Stimulated activated CD4-positive, alpha-beta T cell treated with anti-CD3 and anti-CD28 coated beads, Interleukin-2, amount 100 ng/mL, for 4 hours (primary cell): ENCODE results near the gene C2CD3.
"Not testable (repeated sequence)": the region's sequence is repeated elsewhere in the genome, so short reads cannot be mapped to it uniquely, and the experiment has no call there.

ENCODE experiments used
- DNase-seq: peaks from one replicate; pipeline ENCODE4 v3.0.0-alpha.2; 2020; ENCODE audit warnings: low read depth

The C2CD3 gene

DNA sequence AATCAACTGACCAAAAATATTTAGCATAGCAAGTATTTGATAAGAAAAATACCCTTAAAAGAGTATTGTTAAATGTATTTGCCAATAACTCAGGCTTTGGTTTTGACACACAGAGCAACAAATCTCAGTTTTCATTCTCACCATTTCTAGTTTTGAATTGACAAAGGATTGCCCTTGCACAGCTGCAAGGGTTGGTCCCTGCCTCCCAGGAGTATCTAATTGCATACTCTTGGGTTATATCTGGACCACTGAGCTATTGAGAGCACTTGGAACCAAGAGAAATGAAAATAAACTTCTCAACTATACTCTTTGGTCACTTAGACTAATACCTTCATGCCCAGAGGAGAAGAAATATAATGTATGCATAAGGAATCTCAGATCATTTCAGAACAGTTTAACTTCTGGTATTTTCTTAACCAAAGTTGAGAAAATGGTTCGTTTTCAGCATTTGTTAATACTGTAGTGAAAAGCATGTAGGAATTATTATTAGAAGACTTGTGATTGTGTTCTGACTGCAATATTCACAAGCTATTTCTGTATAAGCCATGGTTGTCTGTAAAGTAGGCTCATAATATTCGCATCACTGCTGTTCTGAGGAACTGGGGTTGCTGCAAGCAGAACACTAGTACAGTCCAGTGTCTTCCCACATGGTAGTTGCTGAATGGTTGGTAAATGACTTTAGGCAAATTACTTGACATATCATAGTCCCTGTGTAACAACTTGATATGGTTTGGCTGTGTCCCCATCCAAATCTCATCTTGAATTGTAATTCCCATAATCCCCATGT, 7.9 kb downstream of the C2CD3 start:
- DNase-seq, result no peak

DNA sequence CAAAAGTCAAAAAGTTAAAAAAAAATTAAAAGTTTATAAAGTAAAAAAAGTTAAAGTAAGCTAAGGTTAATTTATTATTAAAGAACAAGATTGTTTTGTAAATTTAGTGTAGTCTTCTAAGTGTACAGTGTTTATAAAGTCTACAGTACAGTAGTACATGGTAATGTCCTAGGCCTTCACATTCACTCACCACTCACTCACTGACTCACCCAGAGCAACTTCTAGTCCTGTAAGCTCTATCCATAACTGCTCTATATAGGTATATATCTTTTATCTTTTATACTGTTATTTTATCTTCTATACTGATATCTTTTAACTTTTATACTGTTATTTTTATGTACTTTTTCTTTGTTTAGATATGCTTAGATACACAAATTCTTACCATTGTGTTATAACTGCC, 11.2 kb downstream of the C2CD3 start:
- DNase-seq, result no peak

DNA sequence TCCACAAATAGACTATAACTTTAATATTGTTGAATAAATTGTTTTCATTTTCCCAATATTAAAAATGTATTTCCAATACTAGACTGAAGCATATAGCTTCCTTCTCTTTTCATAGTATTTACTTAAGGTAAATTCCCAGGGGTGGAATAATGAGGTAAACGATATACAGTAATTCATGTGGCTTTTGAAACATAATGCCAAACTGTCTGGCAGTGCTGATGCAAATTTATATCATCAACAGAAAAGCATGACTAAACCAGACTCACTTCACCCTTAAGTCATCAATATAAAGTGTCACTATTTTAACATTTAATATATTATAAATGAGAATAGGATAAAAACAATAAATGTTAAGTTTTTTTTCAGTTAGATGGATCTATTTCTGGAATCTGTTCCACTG, 13.6 kb downstream of the C2CD3 start:
- no peak for DNase-seq

DNA sequence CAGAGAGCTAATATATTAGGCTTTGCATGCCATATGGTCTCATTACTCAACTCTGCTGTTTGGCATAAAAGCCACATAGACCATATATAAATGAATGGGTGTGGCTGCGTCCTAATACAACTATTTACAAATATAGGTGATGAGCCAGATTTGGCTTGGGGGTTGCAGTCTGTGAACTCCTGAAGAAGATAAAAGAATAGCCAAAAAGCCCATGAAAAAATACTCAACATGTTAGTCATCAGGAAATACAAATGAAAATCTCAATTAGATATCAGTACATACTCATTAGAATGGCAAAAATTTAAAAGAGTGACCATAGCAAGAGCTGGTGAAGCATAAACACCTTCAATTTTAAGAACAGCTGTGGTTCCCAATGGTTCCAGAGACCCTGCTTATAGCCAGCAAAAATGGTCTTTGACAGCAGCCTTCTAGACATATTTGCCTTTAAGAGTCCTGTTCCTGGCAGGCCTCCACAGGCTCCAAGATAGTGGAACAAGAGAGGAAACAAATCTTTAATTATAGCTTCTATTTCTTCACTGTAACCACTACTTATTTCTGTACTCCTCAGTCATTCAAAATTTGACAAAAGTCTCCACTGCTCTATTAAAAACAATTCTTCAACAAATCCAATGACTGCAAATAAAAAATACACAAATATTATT, 16.1 kb downstream of the C2CD3 start:
- DNase-seq, result no peak

DNA sequence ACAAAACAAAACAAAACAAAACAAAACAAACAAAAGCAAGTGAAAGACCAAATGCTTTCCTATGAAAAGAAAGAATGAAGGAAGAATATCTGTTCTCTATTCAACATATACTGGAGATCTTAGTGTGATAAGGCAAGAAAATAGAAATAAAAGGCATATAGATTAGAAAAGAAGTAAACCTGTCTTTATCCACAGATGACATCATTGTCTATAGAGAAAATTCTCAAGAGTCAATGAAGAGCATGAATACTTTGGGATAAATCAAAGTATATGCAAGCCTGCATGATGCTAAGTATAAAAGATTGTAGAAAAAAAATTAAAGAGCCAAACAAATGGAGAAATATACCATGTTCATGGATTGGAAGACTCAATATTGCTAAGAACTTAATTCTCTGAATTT, 17.6 kb downstream of the C2CD3 start:
- DNase-seq, result no peak

DNA sequence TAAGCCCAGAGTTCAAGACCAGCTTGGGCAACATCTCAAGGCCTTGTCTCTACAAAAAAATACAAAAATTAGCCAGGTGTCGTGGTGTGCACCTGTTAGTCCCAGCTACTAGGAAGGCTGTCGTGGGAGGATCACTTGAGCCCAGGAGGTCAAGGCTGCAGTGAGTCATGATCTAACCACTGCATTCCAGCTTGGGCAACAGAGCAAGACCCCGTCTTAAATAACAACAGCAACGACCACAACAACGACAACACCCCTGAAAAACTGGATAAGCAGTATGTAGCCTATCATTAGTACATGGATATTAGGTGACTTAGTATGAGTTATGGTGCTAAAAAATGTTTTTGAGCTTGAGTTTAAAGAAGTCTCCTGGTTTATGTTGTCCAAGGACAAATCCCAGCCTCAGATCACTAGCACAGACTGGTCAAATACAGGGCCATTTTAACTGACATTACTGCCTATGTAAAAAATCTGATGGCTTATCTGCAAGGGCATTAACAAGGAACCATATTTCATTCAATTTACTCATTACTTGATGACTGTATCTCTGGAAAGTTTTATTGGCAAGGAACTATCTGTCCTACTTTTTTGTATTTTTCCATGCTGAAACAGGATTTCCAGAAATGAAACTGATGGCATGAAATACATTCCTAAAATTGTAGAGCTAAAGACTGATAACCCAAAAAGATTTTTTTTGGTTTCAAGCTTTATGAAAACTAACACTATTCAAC, 23.4 kb downstream of the C2CD3 start:
- DNase-seq, result no peak

DNA sequence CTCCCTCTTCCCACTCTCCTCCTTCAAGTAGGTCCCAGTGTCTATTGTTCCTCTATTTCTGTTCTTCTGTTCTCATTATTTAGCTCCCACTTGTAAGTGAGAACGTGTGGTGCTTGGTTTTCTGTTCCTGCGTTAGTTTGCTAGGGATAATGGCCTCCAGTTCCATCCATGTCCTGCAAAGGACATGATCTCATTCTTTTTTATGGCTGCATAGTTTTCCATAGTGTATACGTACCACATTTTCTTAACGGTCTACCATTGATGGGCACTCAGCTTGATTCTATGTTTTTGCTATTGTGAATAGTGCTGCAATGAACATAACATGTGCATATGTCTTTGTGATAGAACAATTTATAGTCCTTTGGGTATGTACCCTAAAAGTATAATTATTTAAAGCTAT, 26.2 kb downstream of the C2CD3 start:
- no peak for DNase-seq

DNA sequence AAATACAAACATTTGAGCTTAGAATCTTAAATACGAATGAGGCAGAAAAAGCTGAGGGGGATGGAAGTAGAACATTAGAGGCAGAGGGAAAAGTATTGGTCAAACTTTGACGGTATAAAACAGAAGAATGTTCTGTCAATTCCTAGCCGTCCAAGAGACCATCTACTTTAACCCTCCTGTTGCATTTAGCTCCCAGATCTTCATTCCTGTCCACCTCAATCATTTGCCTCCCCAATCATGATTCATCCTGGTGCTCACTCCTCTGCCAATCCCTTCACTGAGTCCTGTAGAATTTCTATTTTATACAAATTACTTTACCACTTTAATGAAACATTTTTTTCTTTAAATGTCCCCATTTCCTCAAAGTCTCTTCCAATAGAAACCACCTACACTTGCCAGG, 28.2 kb downstream of the C2CD3 start:
- DNase-seq, result no peak

DNA sequence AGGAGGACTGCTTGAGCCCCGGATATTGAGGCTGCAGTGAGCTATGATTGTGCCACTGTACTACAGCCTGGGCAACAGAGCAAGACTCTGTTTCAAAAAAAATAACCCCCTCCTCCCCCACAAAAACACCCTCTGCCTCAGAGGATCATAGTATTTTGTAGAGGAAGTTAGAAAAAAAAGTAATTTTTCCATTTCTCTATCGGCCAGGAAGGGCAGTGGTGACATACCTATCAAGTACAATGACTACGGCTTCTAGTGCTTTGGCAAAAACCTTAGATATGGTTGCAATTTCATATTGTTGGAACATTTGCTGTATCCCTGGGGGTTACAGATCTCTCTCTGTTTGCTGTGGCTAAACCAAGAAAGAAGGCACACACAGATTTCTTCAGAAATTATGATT, 28.9 kb downstream of the C2CD3 start:
- DNase-seq, result no peak

DNA sequence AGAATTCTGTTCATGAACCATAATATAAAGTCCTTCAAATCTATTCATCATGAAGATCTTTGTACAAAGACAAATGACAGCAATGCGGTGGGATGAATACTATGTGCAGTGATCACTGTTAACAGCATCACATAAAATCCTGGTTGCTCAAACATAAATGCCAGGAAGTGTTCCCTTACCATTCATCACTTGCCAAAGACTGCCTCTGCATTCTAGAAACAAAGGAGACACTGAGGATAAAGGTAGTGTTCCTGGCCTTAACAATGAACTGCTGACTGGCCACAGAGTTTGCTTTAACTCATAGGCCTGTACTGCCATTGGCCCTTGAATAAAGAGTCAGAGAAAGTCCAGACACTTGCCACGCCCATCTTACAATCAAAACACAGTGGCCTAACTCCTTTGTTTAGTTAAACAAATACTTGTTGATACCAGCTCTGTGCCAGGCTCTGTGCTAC, 29.5 kb downstream of the C2CD3 start:
- DNase-seq, result no peak

DNA sequence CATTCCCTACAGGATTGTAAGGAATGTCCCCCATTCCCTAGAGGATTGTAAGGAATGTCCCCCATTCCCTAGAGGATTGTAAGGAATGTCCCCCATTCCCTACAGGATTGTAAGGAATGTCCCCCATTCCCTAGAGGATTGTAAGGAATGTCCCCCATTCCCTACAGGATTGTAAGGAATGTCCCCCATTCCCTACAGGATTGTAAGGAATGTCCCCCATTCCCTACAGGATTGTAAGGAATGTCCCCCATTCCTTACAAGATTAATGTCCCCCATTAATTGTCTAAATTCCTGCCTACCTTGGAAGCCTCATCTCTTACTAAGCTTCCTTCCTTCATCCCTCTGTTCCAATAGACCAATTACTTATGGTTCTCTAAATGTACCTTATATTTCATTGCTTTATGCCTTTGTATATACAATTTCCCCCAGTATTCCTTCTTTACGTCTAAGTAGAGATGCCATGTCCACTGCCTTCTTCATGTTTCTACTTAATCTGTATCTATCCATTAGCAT, 30.8 kb downstream of the C2CD3 start:
- not testable (repeated sequence) for DNase-seq

DNA sequence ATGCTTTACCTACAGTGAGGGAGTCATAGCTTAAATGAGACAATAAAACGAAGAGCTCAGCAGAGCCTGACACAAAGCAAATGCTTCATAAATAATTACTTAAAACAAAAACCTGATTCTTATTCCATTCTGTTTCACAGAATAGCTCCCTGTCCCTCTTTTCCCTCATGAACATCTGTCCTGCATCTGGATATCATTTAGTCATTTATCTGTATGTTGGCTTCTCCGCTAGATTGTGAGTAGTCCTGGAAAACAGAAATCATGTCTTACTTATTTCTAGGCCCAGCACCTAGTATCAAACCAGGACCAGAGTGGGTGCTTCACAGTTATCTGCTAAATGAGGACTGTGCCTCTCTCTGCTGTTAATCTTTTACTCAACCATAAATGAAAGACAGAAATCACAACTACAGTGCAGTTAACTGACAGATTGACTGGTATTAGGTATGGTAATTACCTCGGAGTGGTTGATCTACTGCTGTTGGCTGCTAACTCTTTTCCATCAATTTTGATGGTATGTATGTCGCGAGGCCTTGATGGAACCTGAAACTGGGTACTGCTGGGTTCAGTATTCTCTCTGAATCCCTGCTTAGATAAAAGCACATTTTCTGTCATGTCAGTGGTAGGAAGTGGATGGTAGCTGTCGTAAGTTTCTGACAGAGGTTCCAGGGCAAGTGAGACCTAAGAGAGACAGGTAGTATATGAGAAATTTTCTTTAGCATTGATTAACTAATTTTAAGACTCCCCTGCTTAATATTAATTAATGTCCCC, 31.5 kb downstream of the C2CD3 start:
- DNase-seq, result no peak

DNA sequence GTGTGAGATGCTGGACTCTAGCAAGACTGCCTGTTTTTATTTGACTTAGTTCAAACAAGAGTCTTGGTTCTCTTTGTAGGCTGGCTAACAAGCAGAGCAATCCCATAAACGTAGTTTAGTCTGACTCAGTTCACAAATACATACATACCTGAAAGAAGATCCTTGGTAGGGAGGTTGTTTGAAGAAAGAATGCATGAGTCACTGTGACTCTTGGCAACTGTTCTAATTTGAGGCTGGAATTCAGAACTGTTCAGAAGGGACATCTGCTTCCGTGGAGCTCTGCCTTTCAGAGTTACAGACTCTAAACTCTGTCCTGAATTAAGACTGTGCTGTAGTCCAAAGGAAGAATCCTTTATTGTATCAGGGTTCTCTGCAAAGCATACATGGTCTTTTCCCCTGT, 32.2 kb downstream of the C2CD3 start:
- no peak for DNase-seq

DNA sequence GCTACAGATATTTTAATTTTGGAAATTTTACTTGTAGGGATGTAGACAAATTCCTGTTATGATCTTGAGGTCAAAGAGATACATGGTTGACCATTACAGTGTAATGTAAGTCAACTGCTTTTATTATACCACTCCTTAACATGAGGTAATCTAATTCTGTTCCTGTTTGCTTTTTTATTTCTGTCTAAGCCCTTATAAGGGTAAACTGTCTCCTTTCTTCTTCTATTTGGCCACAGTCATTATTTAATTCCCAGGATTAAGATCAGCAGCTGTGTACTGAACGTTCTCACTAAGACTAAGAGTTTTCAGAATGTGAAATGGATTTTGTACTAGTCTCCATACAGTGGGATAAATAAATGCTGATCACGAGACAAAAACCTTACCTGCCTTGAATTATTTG, 32.8 kb downstream of the C2CD3 start:
- DNase-seq, result no peak

DNA sequence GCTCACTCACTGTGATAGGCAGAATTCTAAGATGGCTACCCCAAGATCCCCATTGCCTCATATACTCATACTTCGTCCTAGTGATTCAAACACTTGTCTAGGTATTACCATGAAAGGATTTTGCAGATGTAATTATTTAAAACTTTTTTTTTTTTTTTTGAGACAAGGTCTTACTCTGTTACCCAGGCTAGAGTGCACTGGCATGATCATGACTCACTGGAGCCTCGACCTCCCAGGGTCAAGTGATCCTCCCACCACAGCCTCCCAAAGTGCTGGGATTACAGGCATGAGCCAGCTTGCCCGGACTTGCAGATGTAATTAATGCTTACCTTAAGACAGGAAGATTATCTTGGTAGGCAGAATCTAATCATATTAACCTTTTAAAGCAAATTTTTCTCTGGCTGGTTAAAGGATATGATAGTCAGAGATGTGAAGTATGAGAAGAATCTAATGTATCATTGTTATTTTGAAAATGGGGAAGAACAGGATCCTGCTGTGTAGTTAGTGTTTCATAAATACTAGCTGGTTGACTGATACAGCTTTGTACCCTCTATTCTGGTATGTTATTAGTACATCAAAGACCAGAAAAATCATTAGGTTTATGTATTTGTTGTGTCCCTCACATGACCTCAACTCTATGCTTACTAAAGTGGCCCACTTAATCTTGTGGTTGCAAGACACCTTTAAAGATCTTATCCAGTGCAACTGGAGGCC, 35.5 kb downstream of the C2CD3 start:
- DNase-seq, result no peak

DNA sequence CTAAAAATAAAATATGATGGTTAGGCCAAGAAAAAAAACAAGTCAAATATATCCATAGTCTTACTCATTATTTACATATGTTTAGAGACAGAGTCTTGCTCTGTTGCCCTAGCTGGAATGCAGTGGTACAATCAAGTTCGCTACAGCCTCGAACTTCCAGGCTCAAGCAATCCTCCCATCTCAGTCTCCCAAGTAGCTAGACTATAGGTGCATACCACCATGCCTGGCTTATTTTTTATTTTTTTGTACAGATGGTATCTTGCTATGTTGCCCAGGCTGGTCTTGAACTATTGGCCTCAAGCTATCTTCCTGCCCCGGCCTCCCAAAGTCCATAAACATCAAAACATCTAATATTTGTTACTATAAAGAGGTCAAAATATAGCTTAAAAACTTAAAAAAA, 36.1 kb downstream of the C2CD3 start:
- no peak for DNase-seq

DNA sequence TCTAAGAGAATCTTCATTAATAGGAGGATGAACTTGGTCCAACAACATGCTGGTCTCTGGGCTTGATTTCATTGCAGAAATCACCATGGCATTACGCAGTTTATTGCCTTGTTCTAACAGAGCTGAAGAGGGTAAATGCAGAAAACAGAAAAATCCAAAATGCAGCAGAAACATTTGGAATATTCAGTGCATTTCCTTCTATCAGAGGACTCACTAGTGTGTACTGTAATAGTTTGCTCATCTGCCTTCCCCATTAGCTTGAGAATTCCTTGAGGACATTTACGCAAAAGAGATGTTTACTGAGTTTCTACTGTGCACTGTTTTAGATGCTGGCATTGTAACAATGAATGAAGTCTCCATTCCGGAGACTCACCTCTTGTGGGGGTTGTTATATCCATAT, 37.4 kb downstream of the C2CD3 start:
- DNase-seq, result no peak

DNA sequence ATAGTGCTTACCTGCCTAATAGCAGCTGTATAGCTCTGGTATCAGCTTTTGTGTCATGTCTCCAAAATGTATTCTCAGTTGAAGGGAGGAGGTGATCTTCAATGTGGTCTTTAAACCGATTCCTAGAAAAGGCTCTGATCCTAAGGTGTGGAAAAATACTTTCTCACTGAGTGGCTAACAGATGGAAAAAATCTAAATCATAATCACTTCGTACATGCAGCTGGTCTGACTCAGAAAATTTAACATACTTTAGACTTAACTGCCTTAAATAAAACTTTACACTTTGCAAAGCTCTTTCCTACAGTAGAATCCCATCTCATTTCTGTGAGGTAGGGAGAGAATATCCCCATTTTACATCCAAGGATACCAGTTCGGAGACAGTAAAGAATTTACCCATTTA, 38.0 kb downstream of the C2CD3 start:
- DNase-seq, result no peak

DNA sequence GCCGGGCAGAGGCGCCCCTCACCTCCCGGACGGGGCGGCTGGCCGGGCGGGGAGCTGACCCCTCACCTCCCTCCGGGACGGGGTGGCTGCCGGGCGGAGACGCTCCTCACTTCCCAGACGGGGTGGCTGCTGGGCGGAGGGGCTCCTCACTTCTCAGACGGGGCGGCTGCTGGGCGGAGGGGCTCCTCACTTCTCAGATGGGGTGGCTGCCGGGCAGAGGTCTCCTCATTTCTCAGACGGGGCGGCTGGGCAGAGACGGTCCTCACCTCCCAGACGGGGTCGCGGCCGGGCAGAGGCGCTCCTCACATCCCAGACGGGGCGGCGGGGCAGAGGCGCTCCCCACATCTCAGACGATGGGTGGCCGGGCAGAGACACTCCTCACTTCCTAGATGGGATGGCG, 41.7 kb downstream of the C2CD3 start:
- DNase-seq, result not testable (repeated sequence)

DNA sequence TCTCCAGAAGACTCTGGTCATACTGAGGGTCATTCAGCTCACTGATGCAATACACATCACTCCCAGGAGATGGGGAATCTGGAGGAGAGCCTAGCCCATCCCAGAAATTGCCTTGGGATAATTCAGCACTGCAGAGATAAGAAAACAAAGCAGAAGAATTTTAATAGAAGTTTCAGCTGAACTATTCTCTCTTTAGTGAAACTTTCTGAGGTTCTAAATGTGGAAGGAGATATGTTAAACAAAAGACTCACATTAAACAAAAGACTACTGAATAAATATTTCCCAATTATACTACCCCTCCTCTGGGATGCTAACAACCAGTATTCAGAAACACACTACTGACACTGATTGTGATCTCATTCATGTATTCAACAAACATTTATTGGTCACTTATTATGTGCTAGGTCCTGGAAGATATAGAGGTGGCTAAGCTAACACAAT, 47.8 kb downstream of the C2CD3 start:
- DNase-seq, result no peak

DNA sequence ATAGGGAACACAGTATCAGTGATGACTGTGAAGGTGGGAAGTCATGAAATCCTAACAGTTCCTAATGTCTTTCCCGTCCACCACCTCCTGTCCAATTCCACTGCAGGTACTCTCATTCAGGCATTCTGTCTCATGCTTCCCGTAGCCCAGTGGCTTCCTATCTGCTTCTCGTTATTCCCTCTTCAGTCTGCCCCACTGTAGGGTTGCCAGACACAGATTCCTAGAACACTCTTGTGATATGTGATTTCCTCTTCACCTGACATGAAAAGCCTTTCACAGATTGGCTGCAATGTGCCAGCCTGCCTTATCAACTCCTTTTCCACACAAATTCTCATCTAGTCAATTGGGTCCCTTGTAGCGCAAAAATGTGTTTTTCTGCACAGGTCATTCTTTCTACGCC, 49.0 kb downstream of the C2CD3 start:
- DNase-seq, result no peak
